Astrocyte (in vitro differentiated cells and primary cell): Measurements from ENCODE around the gene TSEN54.

Experiments
- CTCF ChIP-seq: IDR thresholded peaks from 2 replicates; pipeline ENCODE4 v1.5.1; 2011; ENCODE audit warnings: low read depth, mild to moderate bottlenecking, inconsistent platforms, low read length, moderate library complexity; ENCODE audit not compliant: insufficient read depth
- EZH2 ChIP-seq: IDR thresholded peaks from 2 replicates; pipeline ENCODE4 v1.6.1; 2012; ENCODE audit warnings: mild to moderate bottlenecking, low read length, inconsistent platforms; ENCODE audit not compliant: insufficient read depth

- TF ChIP-seq CTCF (no peak), EZH2 (no peak)
These were observed 46.9 kb downstream of the TSEN54 start for GRCh38 chr17:75563063-75563758.
